Measurements from ENCODE around the gene KRTAP2-1. TPM values are rescaled to one million over a fixed set of nuclear protein-coding genes. Genes with fewer than 3 reads are reported as not detected.
"Not testable (repeated sequence)": the region's sequence is repeated elsewhere in the genome, so short reads cannot be mapped to it uniquely, and the experiment has no call there.

Gene KRTAP2-1
- total and polyA plus RNA-seq, 2 donors (not counting 1 experiment from before 2014, with no cell fraction given), result not detected

GRCh38 chr17:41048441-41048840, 1.3 kb upstream of the KRTAP2-1 start:
- no peak overlapping the region for H3K9ac ChIP-seq (ENCODE audit: low read length)
- ATAC-seq (ENCODE audit: low read depth) (no peak), DNase-seq (no peak)
- Mint-ChIP-seq H3K27me3 (peaks cover 36% of the 10 kb centered on the region), H3K4me3 (no peak overlapping the region), H3K4me1 (peaks cover 2% of the 10 kb centered on the region), H3K27ac (no peak overlapping the region), H3K9me3 (ENCODE audit: insufficient read depth) (peaks cover 3% of the 10 kb centered on the region)
- ChIA-PET POLR2A (no interaction called here), CTCF (no interaction called here)
- TF ChIP-seq EZH2 (IDR thresholded peaks at IDR 0.05; ENCODE audit: borderline replicate concordance, insufficient read depth, low read depth, low read length, poor library complexity, severe bottlenecking) (no peak), CTCF (IDR thresholded peaks at IDR 0.05) (no peak)
- WGBS (ENCODE audit: insufficient coverage), result 100% methylated on average over 4 of the region's 7 CpGs
- intact Hi-C loops (cut with micrococcal nuclease), result no loop called here
- H3K4me3 ChIP-seq (ENCODE audit: control extremely low read depth in 1 of 5, extremely low read depth in 1 of 5, insufficient read depth in 1 of 5, low read depth in 2 of 5, low read length in 4 of 5), result no peak overlapping the region
- no peaks in the 10 kb centered on the region for H3K36me3 ChIP-seq (replicated peaks in 1 of 2; ENCODE audit: control extremely low read depth in 1 of 2, control insufficient read depth in 1 of 2, extremely low read depth in 1 of 2, insufficient read depth in 2 of 2, low read length in 1 of 2)
- no peak overlapping the region for H2AFZ ChIP-seq (ENCODE audit: insufficient read depth, low read depth, low read length, poor library complexity, severe bottlenecking)
- no peaks in the 10 kb centered on the region for H3K79me2 ChIP-seq (ENCODE audit: control insufficient read depth, insufficient read depth, low read length)
- H3K4me1 ChIP-seq (ENCODE audit: control insufficient read depth in 2 of 2, insufficient read depth in 2 of 2, low read length in 2 of 2), result no peaks in the 10 kb centered on the region
- H3K27ac ChIP-seq (ENCODE audit: low read length in 2 of 2), result no peak overlapping the region
- H4K20me1 ChIP-seq (ENCODE audit: control insufficient read depth, insufficient read depth, low read length, poor library complexity, severe bottlenecking), result no peaks in the 10 kb centered on the region
- no peak overlapping the region for H3K4me2 ChIP-seq (replicated peaks; ENCODE audit: low read depth, low read length, poor library complexity, severe bottlenecking)
- H3K9me3 ChIP-seq (ENCODE audit: control extremely low read depth in 1 of 3, control insufficient read depth in 2 of 3, insufficient read depth in 1 of 3, low read length in 2 of 3), result peaks cover 0 to 1% (median 0%) of the 10 kb centered on the region in 3 donors
- H3K27me3 ChIP-seq (replicated peaks in 1 of 4; ENCODE audit: control extremely low read depth in 1 of 4, control insufficient read depth in 3 of 4, insufficient read depth in 4 of 4, low read length in 3 of 4), result peaks cover 0 to 2% (median 0%) of the 10 kb centered on the region in 4 experiments

GRCh38 chr17:41042953-41043352, 4.2 kb downstream of the KRTAP2-1 start:
- Mint-ChIP-seq H3K27ac (no peak overlapping the region), H3K9me3 (ENCODE audit: insufficient read depth) (peaks cover 10% of the 10 kb centered on the region), H3K27me3 (peaks cover 52% of the 10 kb centered on the region), H3K4me1 (peaks cover 2% of the 10 kb centered on the region), H3K4me3 (no peak overlapping the region)
- ATAC-seq (ENCODE audit: low read depth) (no peak), DNase-seq (no peak)
- Histone ChIP-seq H3K4me2 (replicated peaks; ENCODE audit: low read depth, low read length, poor library complexity, severe bottlenecking) (no peak overlapping the region), H3K36me3 (replicated peaks in 1 of 2; ENCODE audit: control extremely low read depth in 1 of 2, control insufficient read depth in 1 of 2, extremely low read depth in 1 of 2, insufficient read depth in 2 of 2, low read length in 1 of 2) (no peaks in the 10 kb centered on the region), H3K9me3 (ENCODE audit: control extremely low read depth in 1 of 3, control insufficient read depth in 2 of 3, insufficient read depth in 1 of 3, low read length in 2 of 3) (peaks cover 0 to 4% (median 2%) of the 10 kb centered on the region in 3 donors), H3K79me2 (ENCODE audit: control insufficient read depth, insufficient read depth, low read length) (no peaks in the 10 kb centered on the region), H4K20me1 (ENCODE audit: control insufficient read depth, insufficient read depth, low read length, poor library complexity, severe bottlenecking) (no peaks in the 10 kb centered on the region), H3K27ac (ENCODE audit: low read length in 2 of 2) (no peak overlapping the region), H3K4me3 (ENCODE audit: control extremely low read depth in 1 of 5, extremely low read depth in 1 of 5, insufficient read depth in 1 of 5, low read depth in 2 of 5, low read length in 4 of 5) (no peak overlapping the region), H3K27me3 (replicated peaks in 1 of 4; ENCODE audit: control extremely low read depth in 1 of 4, control insufficient read depth in 3 of 4, insufficient read depth in 4 of 4, low read length in 3 of 4) (peaks cover 0 to 6% (median 0%) of the 10 kb centered on the region in 4 experiments), H3K9ac (ENCODE audit: low read length) (no peak overlapping the region), H3K4me1 (ENCODE audit: control insufficient read depth in 2 of 2, insufficient read depth in 2 of 2, low read length in 2 of 2) (no peaks in the 10 kb centered on the region), H2AFZ (ENCODE audit: insufficient read depth, low read depth, low read length, poor library complexity, severe bottlenecking) (no peak overlapping the region)
- ChIA-PET POLR2A (no interaction called here), CTCF (no interaction called here)
- no peak for TF ChIP-seq EZH2 (IDR thresholded peaks at IDR 0.05; ENCODE audit: borderline replicate concordance, insufficient read depth, low read depth, low read length, poor library complexity, severe bottlenecking)
- TF ChIP-seq CTCF (IDR thresholded peaks at IDR 0.05), result no peak
- intact Hi-C loops (cut with micrococcal nuclease), result no loop called here
- no CpG with 5 or more reads among the region's 1 CpG for WGBS (ENCODE audit: insufficient coverage)

- H3K4me1 ChIP-seq (ENCODE audit: control insufficient read depth in 2 of 2, insufficient read depth in 2 of 2, low read length in 2 of 2); POLR2A ChIA-PET; H3K79me2 ChIP-seq (ENCODE audit: control insufficient read depth, insufficient read depth, low read length); DNase-seq; H3K4me3 Mint-ChIP-seq; H3K36me3 ChIP-seq (replicated peaks in 1 of 2; ENCODE audit: control extremely low read depth in 1 of 2, control insufficient read depth in 1 of 2, extremely low read depth in 1 of 2, insufficient read depth in 2 of 2, low read length in 1 of 2); H3K9me3 ChIP-seq (ENCODE audit: control extremely low read depth in 1 of 3, control insufficient read depth in 2 of 3, insufficient read depth in 1 of 3, low read length in 2 of 3); H3K4me3 ChIP-seq (ENCODE audit: control extremely low read depth in 1 of 5, extremely low read depth in 1 of 5, insufficient read depth in 1 of 5, low read depth in 2 of 5, low read length in 4 of 5); H3K27ac ChIP-seq (ENCODE audit: low read length in 2 of 2); H3K9me3 Mint-ChIP-seq (ENCODE audit: insufficient read depth); H3K9ac ChIP-seq (ENCODE audit: low read length); H3K27me3 ChIP-seq (replicated peaks in 1 of 4; ENCODE audit: control extremely low read depth in 1 of 4, control insufficient read depth in 3 of 4, insufficient read depth in 4 of 4, low read length in 3 of 4); H3K4me2 ChIP-seq (replicated peaks; ENCODE audit: low read depth, low read length, poor library complexity, severe bottlenecking); CTCF ChIA-PET; intact Hi-C loops (cut with micrococcal nuclease); H3K4me1 Mint-ChIP-seq; H4K20me1 ChIP-seq (ENCODE audit: control insufficient read depth, insufficient read depth, low read length, poor library complexity, severe bottlenecking); ATAC-seq (ENCODE audit: low read depth); H3K27ac Mint-ChIP-seq; H2AFZ ChIP-seq (ENCODE audit: insufficient read depth, low read depth, low read length, poor library complexity, severe bottlenecking): not testable (repeated sequence)
- H3K27me3 Mint-ChIP-seq, result peaks cover 45% of the 10 kb centered on the region
- WGBS (ENCODE audit: insufficient coverage), result 84% methylated on average over 8 of the region's 14 CpGs
Observed at GRCh38 chr17:41040783-41041571, 6.1 kb downstream of the KRTAP2-1 start, which contains the start of gene KRTAP1-1. Gene KRTAP1-1, minus strand, starts transcription at chr17:41041450. Its CDS starts 53 bp downstream, at chr17:41041397.
